ENCODE measurements around the gene HCN3.
"Not testable (repeated sequence)": the region's sequence is repeated elsewhere in the genome, so short reads cannot be mapped to it uniquely, and the experiment has no call there.

The HCN3 gene

DNA sequence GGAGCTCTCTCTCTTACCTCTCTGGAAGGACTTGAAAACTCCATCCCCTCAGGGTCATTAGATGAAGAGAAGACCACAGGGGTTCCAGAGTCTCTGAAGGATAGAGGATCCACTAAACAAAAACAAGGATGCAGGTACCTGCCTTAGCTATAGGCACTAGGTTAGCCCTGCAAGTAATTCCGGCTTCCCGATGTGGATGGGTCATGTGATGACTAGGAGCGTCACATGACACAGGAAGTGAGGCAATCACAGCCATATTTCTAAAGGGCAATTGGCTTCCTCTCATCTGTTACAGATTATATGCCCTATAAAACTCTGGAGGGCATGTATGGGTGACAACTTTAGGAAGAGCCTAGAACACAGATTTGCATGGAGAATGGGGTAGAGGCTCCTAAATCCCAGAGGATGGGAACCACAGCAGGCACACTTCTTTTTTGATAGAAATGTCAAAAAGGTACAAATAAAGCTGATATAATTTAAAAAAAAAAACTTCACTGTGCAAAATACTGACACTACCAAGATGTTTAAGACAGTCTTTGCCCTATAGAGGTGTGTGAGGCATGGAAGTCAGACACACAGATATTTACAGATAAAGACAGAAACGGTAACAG, 36.1 kb upstream of the HCN3 start:
- peak; percentile 75 for DNase-seq
- peak overlapping the region; percentile 59 for H3K4me3 ChIP-seq (ENCODE audit: low read depth, low read length)
- no peaks in the 10 kb centered on the region for H3K27me3 ChIP-seq (replicated peaks)
- peak overlapping the region; percentile 50 for H3K27ac ChIP-seq
- in situ Hi-C loops (cut with HindIII; ENCODE audit: low pct_ligation_motif_present, low sequenced_read_pairs), result no loop called here
- peaks cover 9% of the 10 kb centered on the region for H3K36me3 ChIP-seq (replicated peaks)
- TF ChIP-seq, protein P1, sequence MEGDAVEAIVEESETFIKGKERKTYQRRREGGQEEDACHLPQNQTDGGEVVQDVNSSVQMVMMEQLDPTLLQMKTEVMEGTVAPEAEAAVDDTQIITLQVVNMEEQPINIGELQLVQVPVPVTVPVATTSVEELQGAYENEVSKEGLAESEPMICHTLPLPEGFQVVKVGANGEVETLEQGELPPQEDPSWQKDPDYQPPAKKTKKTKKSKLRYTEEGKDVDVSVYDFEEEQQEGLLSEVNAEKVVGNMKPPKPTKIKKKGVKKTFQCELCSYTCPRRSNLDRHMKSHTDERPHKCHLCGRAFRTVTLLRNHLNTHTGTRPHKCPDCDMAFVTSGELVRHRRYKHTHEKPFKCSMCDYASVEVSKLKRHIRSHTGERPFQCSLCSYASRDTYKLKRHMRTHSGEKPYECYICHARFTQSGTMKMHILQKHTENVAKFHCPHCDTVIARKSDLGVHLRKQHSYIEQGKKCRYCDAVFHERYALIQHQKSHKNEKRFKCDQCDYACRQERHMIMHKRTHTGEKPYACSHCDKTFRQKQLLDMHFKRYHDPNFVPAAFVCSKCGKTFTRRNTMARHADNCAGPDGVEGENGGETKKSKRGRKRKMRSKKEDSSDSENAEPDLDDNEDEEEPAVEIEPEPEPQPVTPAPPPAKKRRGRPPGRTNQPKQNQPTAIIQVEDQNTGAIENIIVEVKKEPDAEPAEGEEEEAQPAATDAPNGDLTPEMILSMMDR (IDR thresholded peaks at IDR 0.05; ENCODE audit: low read depth, low read length, missing control alignments), result no peak

- Histone ChIP-seq H3K27ac (no peak overlapping the region), H3K36me3 (replicated peaks) (peaks cover 8% of the 10 kb centered on the region), H3K4me3 (ENCODE audit: low read depth, low read length) (no peak overlapping the region), H3K27me3 (replicated peaks) (no peaks in the 10 kb centered on the region)
- no peak for DNase-seq
- in situ Hi-C loops (cut with HindIII; ENCODE audit: low pct_ligation_motif_present, low sequenced_read_pairs), result no loop called here
- TF ChIP-seq, protein P1 (IDR thresholded peaks at IDR 0.05; ENCODE audit: low read depth, low read length, missing control alignments), result no peak
Measured at GRCh38 chr1:155241841-155242264, 35.4 kb upstream of the HCN3 start.

GRCh38 chr1:155242805-155243358, 34.4 kb upstream of the HCN3 start:
- TF ChIP-seq, protein P1 (IDR thresholded peaks at IDR 0.05; ENCODE audit: low read depth, low read length, missing control alignments), result no peak
- H3K27ac ChIP-seq, result no peak overlapping the region
- in situ Hi-C loops (cut with HindIII; ENCODE audit: low pct_ligation_motif_present, low sequenced_read_pairs), result no loop called here
- H3K36me3 ChIP-seq (replicated peaks), result peaks cover 10% of the 10 kb centered on the region
- no peak for DNase-seq
- H3K4me3 ChIP-seq (ENCODE audit: low read depth, low read length), result peak overlapping the region; percentile 69
- H3K27me3 ChIP-seq (replicated peaks), result no peaks in the 10 kb centered on the region

- H3K27me3 ChIP-seq (replicated peaks), result no peaks in the 10 kb centered on the region
- TF ChIP-seq, protein P1 (IDR thresholded peaks at IDR 0.05; ENCODE audit: low read depth, low read length, missing control alignments), result peak; percentile 40
- H3K36me3 ChIP-seq (replicated peaks), result peaks cover 13% of the 10 kb centered on the region
- DNase-seq, result peak; percentile 100
- H3K27ac ChIP-seq, result peak overlapping the region; percentile 81
- H3K4me3 ChIP-seq (ENCODE audit: low read depth, low read length), result peak overlapping the region; percentile 69
- in situ Hi-C loops (cut with HindIII; ENCODE audit: low pct_ligation_motif_present, low sequenced_read_pairs), result no loop called here
Measured at GRCh38 chr1:155244368-155245162, 32.7 kb upstream of the HCN3 start.

DNA sequence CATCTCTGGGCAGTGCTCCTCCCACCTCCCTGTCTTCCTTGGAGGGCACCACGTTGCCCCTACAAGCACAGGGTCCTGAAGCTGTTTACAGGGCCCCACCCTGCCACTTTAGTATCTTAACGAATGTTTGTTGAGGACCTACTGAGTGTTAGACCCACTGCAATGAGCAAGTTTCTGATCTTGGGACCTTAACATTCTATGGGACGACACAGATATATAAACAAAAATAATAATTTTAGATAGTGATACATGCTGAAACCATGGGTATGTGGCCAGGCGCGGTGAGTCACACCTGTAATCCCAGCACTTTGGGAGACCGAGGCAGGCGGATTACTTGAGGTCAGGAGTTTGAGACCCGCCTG, 32.1 kb upstream of the HCN3 start:
- peak overlapping the region; percentile 78 for H3K27ac ChIP-seq
- DNase-seq, result peak; percentile 30
- TF ChIP-seq, protein P1 (IDR thresholded peaks at IDR 0.05; ENCODE audit: low read depth, low read length, missing control alignments), result no peak
- H3K27me3 ChIP-seq (replicated peaks), result no peaks in the 10 kb centered on the region
- peak overlapping the region; percentile 69 for H3K4me3 ChIP-seq (ENCODE audit: low read depth, low read length)
- peaks cover 13% of the 10 kb centered on the region for H3K36me3 ChIP-seq (replicated peaks)
- in situ Hi-C loops (cut with HindIII; ENCODE audit: low pct_ligation_motif_present, low sequenced_read_pairs), result no loop called here

GRCh38 chr1:155246796-155247195, 30.5 kb upstream of the HCN3 start:
- DNase-seq; H3K27ac ChIP-seq; H3K27me3 ChIP-seq (replicated peaks); in situ Hi-C loops (cut with HindIII; ENCODE audit: low pct_ligation_motif_present, low sequenced_read_pairs); H3K4me3 ChIP-seq (ENCODE audit: low read depth, low read length): not testable (repeated sequence)
- H3K36me3 ChIP-seq (replicated peaks), result peaks cover 13% of the 10 kb centered on the region
